ENCODE measurements around the gene ARRDC3.

GRCh38 chr5:91383027-91383955, at the start of gene ARRDC3:
- TF ChIP-seq CTCF (IDR thresholded peaks at IDR 0.05; ENCODE audit: extremely low read depth in 1 of 2, insufficient read depth in 1 of 2, low read depth in 1 of 2, low read length in 2 of 2): no peak
- TF ChIP-seq EZH2 (IDR thresholded peaks at IDR 0.05; ENCODE audit: borderline replicate concordance, low read depth, low read length, severe bottlenecking): no peak
- TF ChIP-seq POLR2A (IDR thresholded peaks at IDR 0.05; ENCODE audit: low read depth, low read length): peak; percentile 99
- TF ChIP-seq MYC (IDR thresholded peaks at IDR 0.05; ENCODE audit: low read depth, low read length): no peak
